Neuronal stem cell (in vitro differentiated cells): ENCODE data around the gene ANKRD33B.

Source experiments
- DNase-seq: peaks from one replicate; pipeline ENCODE4 v3.0.0-alpha.2; 2013; ENCODE audit warnings: low spot score
- H2AFZ ChIP-seq: one replicate; pipeline ENCODE4 v1.6.1; 2013; ENCODE audit warnings: mild to moderate bottlenecking, low read length, inconsistent platforms
- H2AK5ac ChIP-seq: 2 replicates; pipeline ENCODE4 v1.6.1; 2013; ENCODE audit warnings: low read depth, mild to moderate bottlenecking, inconsistent platforms, low read length, moderate library complexity, mixed read lengths
- H2BK120ac ChIP-seq: 2 replicates; pipeline ENCODE4 v1.6.1; 2013; ENCODE audit warnings: low read depth, mild to moderate bottlenecking, inconsistent platforms, low read length, moderate library complexity, mixed read lengths
- H2BK12ac ChIP-seq: one replicate; pipeline ENCODE4 v1.6.1; 2013; ENCODE audit warnings: low read length, inconsistent platforms
- H2BK15ac ChIP-seq: 2 replicates; pipeline ENCODE4 v1.6.1; 2013; ENCODE audit warnings: mild to moderate bottlenecking, low read length, inconsistent platforms, mixed read lengths
- H2BK5ac ChIP-seq: one replicate; pipeline ENCODE4 v1.6.1; 2013; ENCODE audit warnings: inconsistent platforms, mild to moderate bottlenecking, low read length, moderate library complexity
- H3K14ac ChIP-seq: one replicate; pipeline ENCODE4 v1.6.1; 2013; ENCODE audit warnings: low read length, inconsistent platforms
- H3K18ac ChIP-seq: 2 replicates; pipeline ENCODE4 v1.6.1; 2013; ENCODE audit warnings: low read length, inconsistent platforms
- H3K23ac ChIP-seq: 2 replicates; pipeline ENCODE4 v1.6.1; 2013; ENCODE audit warnings: low read depth, mild to moderate bottlenecking, mixed read lengths, low read length, inconsistent platforms; ENCODE audit not compliant: poor library complexity
- H3K27ac ChIP-seq: replicated peaks from 3 replicates; pipeline ENCODE4 v1.5.1; 2013; ENCODE audit warnings: low read length, inconsistent platforms
- H3K27me3 ChIP-seq, 3 experiments: 2 replicates each; pipeline ENCODE4 v1.6.1; 2013; ENCODE audit warnings: low read length in 3 of 3, mild to moderate bottlenecking in 2 of 3, inconsistent platforms in 1 of 3, low read depth in 1 of 3, mixed read lengths in 1 of 3, moderate library complexity in 1 of 3; ENCODE audit not compliant: control insufficient read depth in 3 of 3, insufficient read depth in 3 of 3
- H3K36me3 ChIP-seq, 2 donors: replicated peaks in 1 of 2; 2 replicates each; pipeline ENCODE4 v1.6.1; 2013; ENCODE audit warnings: low read length in 2 of 2; ENCODE audit not compliant: control insufficient read depth in 2 of 2, insufficient read depth in 2 of 2
- H3K4ac ChIP-seq: 2 replicates; pipeline ENCODE4 v1.6.1; 2013; ENCODE audit warnings: inconsistent platforms, mild to moderate bottlenecking, low read length, moderate library complexity
- H3K4me1 ChIP-seq, 2 donors: 1 replicate in 1 of 2; 2 replicates in 1 of 2; pipeline ENCODE4 v1.6.1; 2013; ENCODE audit warnings: low read length in 2 of 2, low read depth in 1 of 2; ENCODE audit not compliant: control insufficient read depth in 2 of 2, insufficient read depth in 1 of 2
- H3K4me2 ChIP-seq: one replicate; pipeline ENCODE4 v1.6.1; 2013; ENCODE audit warnings: mild to moderate bottlenecking, low read length, inconsistent platforms; ENCODE audit not compliant: insufficient read depth, poor library complexity, severe bottlenecking
- H3K4me3 ChIP-seq, 2 donors: 2 replicates each; pipeline ENCODE4 v1.5.1; 2013; ENCODE audit warnings: low read length in 2 of 2, mild to moderate bottlenecking in 2 of 2, inconsistent platforms in 1 of 2, moderate library complexity in 1 of 2
- H3K79me1 ChIP-seq: one replicate; pipeline ENCODE4 v1.6.1; 2013; ENCODE audit warnings: low read depth, mild to moderate bottlenecking, inconsistent platforms, low read length, moderate library complexity
- H3K9ac ChIP-seq: one replicate; pipeline ENCODE4 v1.6.1; 2013; ENCODE audit warnings: mild to moderate bottlenecking, low read depth, low read length, inconsistent platforms; ENCODE audit not compliant: poor library complexity
- H3K9me3 ChIP-seq, 2 donors: replicated peaks in 1 of 2; 2 replicates each; pipeline versions ENCODE3 to v1.6.1; 2013; ENCODE audit warnings: low read length in 2 of 2, mild to moderate bottlenecking in 2 of 2, inconsistent platforms in 1 of 2, low read depth in 1 of 2, mixed read lengths in 1 of 2, moderate library complexity in 1 of 2; ENCODE audit not compliant: control insufficient read depth in 2 of 2, insufficient read depth in 1 of 2
- H4K8ac ChIP-seq: one replicate; pipeline ENCODE4 v1.6.1; 2013; ENCODE audit warnings: low read depth, mild to moderate bottlenecking, inconsistent platforms, low read length, moderate library complexity
- H4K91ac ChIP-seq: one replicate; pipeline ENCODE4 v1.6.1; 2013; ENCODE audit warnings: low read length, low read depth, mild to moderate bottlenecking, inconsistent platforms; ENCODE audit not compliant: poor library complexity
- WGBS, 2 donors: extraction: QIAGEN DNeasy Blood & Tissue Kit; methylation state at CpG; one replicate each; pipeline ENCODE4 v1.1.7; 2013; ENCODE audit warnings: missing lambda C conversion rate in 2 of 2, mixed read lengths in 1 of 2; ENCODE audit not compliant: insufficient read length in 2 of 2, insufficient replicate concordance in 1 of 2; ENCODE audit errors: extremely low coverage in 2 of 2; 5-methylcytosine and 5-hydroxymethylcytosine counted together

Gene ANKRD33B

GRCh38 chr5:10623305-10623910, 59.5 kb downstream of the ANKRD33B start:
- H2AK5ac ChIP-seq: no peak overlapping the region
- H4K91ac ChIP-seq: no peak overlapping the region
- no CpG with 5 or more reads among the region's 10 CpGs for WGBS, 2 donors
- no peak overlapping the region for H2BK120ac ChIP-seq
- no peaks in the 10 kb centered on the region for H3K27me3 ChIP-seq
- H3K9me3 ChIP-seq: peaks cover 0 to 12% of the 10 kb centered on the region in 2 donors
- H3K36me3 ChIP-seq: no peaks in the 10 kb centered on the region
- H3K9ac ChIP-seq: no peak overlapping the region
- H3K79me1 ChIP-seq: no peaks in the 10 kb centered on the region
- H3K18ac ChIP-seq: peak overlapping the region; percentile 1
- H3K27ac ChIP-seq: no peak overlapping the region
- H3K4ac ChIP-seq: no peak overlapping the region
- H2AFZ ChIP-seq: no peak overlapping the region
- H3K4me1 ChIP-seq: peaks cover 0 to 9% of the 10 kb centered on the region in 2 donors
- DNase-seq: no peak
- peak overlapping the region; percentile 86 for H3K23ac ChIP-seq
- H3K4me2 ChIP-seq: no peak overlapping the region
- no peak overlapping the region for H4K8ac ChIP-seq
- no peak overlapping the region for H3K4me3 ChIP-seq
- H2BK15ac ChIP-seq: no peak overlapping the region
- no peak overlapping the region for H3K14ac ChIP-seq
- no peak overlapping the region for H2BK12ac ChIP-seq
- no peak overlapping the region for H2BK5ac ChIP-seq

GRCh38 chr5:10624206-10624605, 60.3 kb downstream of the ANKRD33B start:
- H3K9me3 ChIP-seq: peaks cover 0 to 12% of the 10 kb centered on the region in 2 donors
- H3K23ac ChIP-seq: no peak overlapping the region
- no peak overlapping the region for H2BK5ac ChIP-seq
- H2AK5ac ChIP-seq: no peak overlapping the region
- no CpG with 5 or more reads among the region's 11 CpGs for WGBS, 2 donors
- no peak overlapping the region for H2BK15ac ChIP-seq
- no peak overlapping the region for H3K18ac ChIP-seq
- H4K8ac ChIP-seq: no peak overlapping the region
- H3K27me3 ChIP-seq: no peaks in the 10 kb centered on the region
- H3K4me1 ChIP-seq: peaks cover 0 to 9% of the 10 kb centered on the region in 2 donors
- H4K91ac ChIP-seq: no peak overlapping the region
- H3K4me2 ChIP-seq: no peak overlapping the region
- no peaks in the 10 kb centered on the region for H3K36me3 ChIP-seq
- H3K14ac ChIP-seq: no peak overlapping the region
- no peak overlapping the region for H3K27ac ChIP-seq
- no peak overlapping the region for H3K4ac ChIP-seq
- no peaks in the 10 kb centered on the region for H3K79me1 ChIP-seq
- no peak overlapping the region for H2AFZ ChIP-seq
- no peak overlapping the region for H2BK12ac ChIP-seq
- no peak for DNase-seq
- no peak overlapping the region for H3K4me3 ChIP-seq
- H2BK120ac ChIP-seq: no peak overlapping the region
- no peak overlapping the region for H3K9ac ChIP-seq

DNA sequence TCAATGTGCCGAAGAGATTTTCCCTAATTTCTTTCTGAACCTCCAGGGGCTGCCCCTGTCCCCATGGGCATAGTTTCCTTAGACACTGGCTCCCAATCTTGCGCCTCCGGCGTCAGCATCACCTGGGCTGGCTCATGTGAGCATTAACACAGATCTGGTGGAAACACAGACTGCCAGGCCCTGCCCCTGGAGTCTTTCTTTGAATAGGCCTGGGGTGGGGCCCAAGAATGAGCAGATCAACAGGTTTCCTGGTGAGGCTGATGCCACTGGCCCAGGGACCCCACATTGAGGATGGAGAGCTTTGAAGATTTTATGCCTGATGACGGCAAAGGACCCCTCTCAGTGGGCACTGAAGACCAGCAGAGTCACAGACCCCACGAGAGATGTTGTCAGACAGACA, 60.8 kb downstream of the ANKRD33B start:
- WGBS, 2 donors: no CpG with 5 or more reads among the region's 6 CpGs
- H3K79me1 ChIP-seq: no peaks in the 10 kb centered on the region
- no peak overlapping the region for H3K23ac ChIP-seq

GRCh38 chr5:10625700-10626472, 62.0 kb downstream of the ANKRD33B start:
- Histone ChIP-seq H4K8ac (no peak overlapping the region), H3K36me3 (no peaks in the 10 kb centered on the region), H3K79me1 (no peaks in the 10 kb centered on the region), H3K27me3 (no peaks in the 10 kb centered on the region), H2AK5ac (no peak overlapping the region), H3K14ac (no peak overlapping the region), H3K4me1 (peaks cover 0 to 9% of the 10 kb centered on the region in 2 donors), H2AFZ (no peak overlapping the region), H2BK5ac (no peak overlapping the region), H3K23ac (no peak overlapping the region), H3K4ac (no peak overlapping the region), H2BK15ac (no peak overlapping the region), H2BK120ac (no peak overlapping the region), H3K4me2 (no peak overlapping the region), H3K27ac (no peak overlapping the region), H3K9ac (no peak overlapping the region), H3K18ac (no peak overlapping the region), H3K4me3 (peak overlapping the region in 1 of 2 donors; percentile 8), H2BK12ac (no peak overlapping the region), H3K9me3 (peaks cover 0 to 5% of the 10 kb centered on the region in 2 donors), H4K91ac (peak overlapping the region; percentile 6)
- no peak for DNase-seq
- WGBS, 2 donors: no CpG with 5 or more reads among the region's 15 CpGs

More for the DNA sequence above, 60.8 kb downstream of the ANKRD33B start:
- Histone ChIP-seq H3K27me3 (no peaks in the 10 kb centered on the region), H2AFZ (no peak overlapping the region), H3K4me2 (no peak overlapping the region), H2BK120ac (no peak overlapping the region), H3K4ac (no peak overlapping the region), H3K18ac (no peak overlapping the region), H3K14ac (no peak overlapping the region), H3K4me1 (peaks cover 0 to 9% of the 10 kb centered on the region in 2 donors), H2BK5ac (no peak overlapping the region), H4K91ac (no peak overlapping the region), H3K36me3 (no peaks in the 10 kb centered on the region), H3K9me3 (peaks cover 0 to 12% of the 10 kb centered on the region in 2 donors), H3K4me3 (no peak overlapping the region), H3K9ac (no peak overlapping the region), H2BK15ac (no peak overlapping the region), H2AK5ac (no peak overlapping the region), H2BK12ac (no peak overlapping the region), H3K27ac (no peak overlapping the region), H4K8ac (no peak overlapping the region)
- DNase-seq: no peak
